Measurements from ENCODE around the gene SIGMAR1. TPM values are rescaled to one million over a fixed set of nuclear protein-coding genes. Genes with fewer than 3 reads are reported as not detected.

SIGMAR1 gene
- total and polyA plus RNA-seq, 2 of the 4 experiments (the other 2 are of a cell fraction): 44.6 to 88.9 TPM

- no peak overlapping the region for H3K56ac ChIP-seq (ENCODE audit: extremely low read depth, insufficient read depth, low read length)
- H4K20me1 ChIP-seq (ENCODE audit: insufficient read depth, low read length): peaks cover 9% of the 10 kb centered on the region; the same call in 1 of the 2 replicates
- H4K5ac ChIP-seq (ENCODE audit: low read depth, low read length): no peak overlapping the region
- H2BK20ac ChIP-seq (ENCODE audit: low read depth, low read length): no peak overlapping the region
- H4K91ac ChIP-seq (ENCODE audit: insufficient read depth, low read depth, low read length): no peak overlapping the region
- ChIA-PET CTCF (no interaction called here), POLR2A (ENCODE audit: unreplicated experiment) (no interaction called here)
- no peak overlapping the region for H2AK5ac ChIP-seq (ENCODE audit: low read depth, low read length)
- H2AFZ ChIP-seq (replicated peaks; ENCODE audit: low read length, poor library complexity): no peak overlapping the region
- H3K4me1 ChIP-seq (ENCODE audit: control insufficient read depth, insufficient read depth, low read length): peaks cover 4% of the 10 kb centered on the region
- no peak overlapping the region for H2AK9ac ChIP-seq (replicated peaks; ENCODE audit: low read depth, low read length, poor library complexity)
- H3K23ac ChIP-seq (ENCODE audit: low read depth, low read length): no peak overlapping the region
- TF ChIP-seq NFE2L2 (IDR thresholded peaks at IDR 0.05; ENCODE audit: low read depth, low read length): no peak
- no peak overlapping the region for H2BK5ac ChIP-seq (ENCODE audit: low read depth, low read length, poor library complexity, severe bottlenecking)
- peaks cover 13% of the 10 kb centered on the region; the same call in 1 of the 2 replicates for H3K9me1 ChIP-seq (ENCODE audit: insufficient read depth, low read length)
- dilution Hi-C loops (cut with HindIII; ENCODE audit: low sequenced_read_pairs, unreplicated experiment) (no loop called here), intact Hi-C loops (cut with micrococcal nuclease) (no loop called here), in situ Hi-C loops (cut with MboI; ENCODE audit: low sequenced_read_pairs) (no loop called here)
- no peak overlapping the region for H3K14ac ChIP-seq (replicated peaks; ENCODE audit: low read depth, low read length)
- H3K27ac ChIP-seq (ENCODE audit: insufficient read depth, low read length): no peak overlapping the region
- H2BK120ac ChIP-seq (ENCODE audit: low read depth, low read length): no peak overlapping the region
- WGBS, 2 experiments (ENCODE audit: extremely low coverage in 2 of 2, insufficient read length in 1 of 2): 92% methylated on average over 3 of the region's 14 CpGs; no CpG with 5 or more reads in 1 of the 2 experiments
- no peak overlapping the region for H3K18ac ChIP-seq (ENCODE audit: low read depth, low read length)
- no peak overlapping the region for H2BK15ac ChIP-seq (ENCODE audit: low read depth, low read length)
- peaks cover 6% of the 10 kb centered on the region for H3K36me3 ChIP-seq (ENCODE audit: control insufficient read depth, insufficient read depth, low read length)
- H3K9ac ChIP-seq (ENCODE audit: low read depth, low read length): no peak overlapping the region
- no TSS peak for BruUV-seq (replicated peaks)
- H3K79me1 ChIP-seq (ENCODE audit: low read depth in 1 of 2, low read length in 2 of 2): peaks cover 13 to 36% of the 10 kb centered on the region in 2 experiments
- no peak overlapping the region for H3K4me3 ChIP-seq (ENCODE audit: insufficient read depth, low read depth, low read length)
- H3K4me2 ChIP-seq (ENCODE audit: low read depth, low read length): no peak overlapping the region
- H3K27me3 ChIP-seq (ENCODE audit: control insufficient read depth, insufficient read depth, low read length): peaks cover 7% of the 10 kb centered on the region
- ATAC-seq (ENCODE audit: low read depth) (no peak), DNase-seq (no peak)
- no peak overlapping the region for H3K4ac ChIP-seq (ENCODE audit: low read depth, low read length)
- no peaks in the 10 kb centered on the region for H3K9me3 ChIP-seq (ENCODE audit: control insufficient read depth, insufficient read depth, low read length)
- H4K8ac ChIP-seq (ENCODE audit: low read depth in 2 of 2, low read length in 2 of 2): no peak overlapping the region
Observed at GRCh38 chr9:34635556-34635955, 2.0 kb downstream of the SIGMAR1 start.

Measured in IMR-90 (cell line).